ENCODE results near the gene CA12. TPM values are rescaled to one million over a fixed set of nuclear protein-coding genes. Genes with fewer than 3 reads are reported as not detected.
A peak's percentile ranks its signal among the peaks of the same experiment; 100 is the strongest.

Gene CA12
- total and polyA plus RNA-seq, 9 of the 15 experiments (the other 6 are each of a cell fraction or from before 2014, with no cell fraction given) = 0.01 to 0.78 (median 0.15) TPM; not detected in 1

GRCh38 chr15:63277038-63277892 is 104.4 kb downstream of the CA12 start, which contains the start of gene APH1B (continued):
- TF ChIP-seq CTCFL (IDR thresholded peaks at IDR 0.05; ENCODE audit: borderline replicate concordance, insufficient read depth, low read depth, low read length, poor library complexity, severe bottlenecking) (no peak), TRIM28 (IDR thresholded peaks at IDR 0.05) (no peak), SMAD1 (IDR thresholded peaks at IDR 0.05; ENCODE audit: low read depth, low read length, partially characterized antibody) (no peak), ZNF3 (CRISPR knock-in tag; IDR thresholded peaks at IDR 0.05) (no peak), TAF7 (tag; IDR thresholded peaks at IDR 0.05) (no peak), ESRRB (CRISPR knock-in tag; IDR thresholded peaks at IDR 0.05; ENCODE audit: borderline replicate concordance) (no peak), KHSRP (IDR thresholded peaks at IDR 0.05) (no peak), ZHX1 (conservative IDR thresholded peaks at IDR 0.05; ENCODE audit: low read length) (no peak), GMEB1 (CRISPR knock-in tag; IDR thresholded peaks at IDR 0.05) (no peak), SRF (CRISPR knock-in tag; IDR thresholded peaks at IDR 0.05) (no peak), FOXO4 (CRISPR knock-in tag; IDR thresholded peaks at IDR 0.05) (no peak), SETDB1 (IDR thresholded peaks at IDR 0.05; ENCODE audit: low read length) (no peak), TEAD2 (tag; IDR thresholded peaks at IDR 0.05) (no peak), ESRRA (IDR thresholded peaks at IDR 0.05; ENCODE audit: borderline replicate concordance, low read depth) (no peak; the same call in 1 of the 2 replicates), SIRT6 (IDR thresholded peaks at IDR 0.05; ENCODE audit: low read depth, low read length) (no peak), ELF1 (tag; IDR thresholded peaks at IDR 0.05) (peak; percentile 74), BCL6 (CRISPR knock-in tag; IDR thresholded peaks at IDR 0.05) (no peak), MCM2 (IDR thresholded peaks at IDR 0.05; ENCODE audit: low read depth) (no peak), EGR1 (conservative IDR thresholded peaks at IDR 0.05) (peak; percentile 36), POLR2A (conservative IDR thresholded peaks at IDR 0.05) (peak; percentile 87; the same call in 1 of the 2 replicates)
